Psoas muscle (tissue), 8 donors: Measurements from ENCODE around the gene ARHGEF35. TPM values are rescaled to one million over a fixed set of nuclear protein-coding genes. Genes with fewer than 3 reads are reported as not detected.
"Not testable (repeated sequence)": the region's sequence is repeated elsewhere in the genome, so short reads cannot be mapped to it uniquely, and the experiment has no call there.

Source experiments
- ATAC-seq, 4 donors: fragments of 200-7000 bp; cut with Tn5 transposase; one replicate each; pipeline ENCODE4 v1.9.1; 2020; ENCODE audit warnings: moderate library complexity in 3 of 4, mild to moderate bottlenecking in 2 of 4
- DNase-seq, 2 donors: peaks; one replicate each; pipeline ENCODE4 v3.0.0-alpha.2; 2020
- H3K27ac ChIP-seq: fragments of 200-600 bp; one replicate; pipeline ENCODE4 v1.8.0; 2022
- H3K27me3 ChIP-seq, 3 donors: fragments of 200-600 bp in 1 of 3; one replicate each; pipeline versions ENCODE4 v1.6.1 to v1.8.0; 2013 to 2022; ENCODE audit warnings: low read length in 2 of 3, mild to moderate bottlenecking in 2 of 3, moderate library complexity in 1 of 3; ENCODE audit not compliant: insufficient read depth in 3 of 3
- H3K36me3 ChIP-seq, 2 donors: fragments of 200-600 bp in 1 of 2; one replicate each; pipeline versions ENCODE4 v1.6.1 to v1.8.0; 2013 to 2022; ENCODE audit warnings: low read depth in 1 of 2, mild to moderate bottlenecking in 1 of 2, moderate library complexity in 1 of 2; ENCODE audit not compliant: insufficient read depth in 1 of 2
- H3K4me1 ChIP-seq: fragments of 200-600 bp; one replicate; pipeline ENCODE4 v1.8.0; 2022
- H3K4me3 ChIP-seq: fragments of 200-600 bp; one replicate; pipeline ENCODE4 v1.8.0; 2022; ENCODE audit warnings: mild to moderate bottlenecking
- H3K9me3 ChIP-seq: fragments of 200-600 bp; one replicate; pipeline ENCODE4 v1.8.0; 2022
- WGBS, 3 donors: extraction: QIAGEN DNeasy Blood & Tissue Kit; methylation state at CpG; one replicate each; pipeline versions ENCODE4 v1.1.6 to v1.1.7; 2013; 5-methylcytosine and 5-hydroxymethylcytosine counted together
- intact Hi-C, 2 donors: fragments of 100-400 bp; cut with DNase I; formaldehyde crosslinking; loops; one replicate each; pipeline versions ENCODE4 v1.11.0 to v1.14.2; 2022
- long read RNA-seq, 2 donors: library from polyadenylated mRNA; unstranded; transcript quantifications; one replicate each; pipeline ENCODE4 v2.0.0, GENCODE V29; 2021
- polyA plus RNA-seq, 3 donors: library from polyadenylated mRNA; stranded (reverse); fragments of 200-250 nt; gene quantifications; one replicate each; pipeline ENCODE4 v1.2.3, GENCODE V29; 2013
- total RNA-seq, 4 donors: library from RNA; stranded (reverse); fragmentation: NEBNext Ultra II Directional in 2 of 4; extraction: Animal tissue kit (Norgen Biotek cat#: 25700) in 2 of 4; gene quantifications; one replicate each; pipeline versions ENCODE4 v1.2.1 to v1.2.4, GENCODE V29; 2021 to 2023
- donor health status: healthy with polysubstance abuse.
- donor health status: DM: no; HTN: no; CAD: no; lungs with moderate emphysema.
- donor health status: Bipolar disorder and iron deficiency.
- donor health status: healthy.
- donor health status: DM: yes; HTN: yes; CAD: no.
- donor health status: DM: no; HTN: no; CAD: no.
- donor health status: DM: no; HTN: no; CAD: no.
- donor health status: DM: yes; HTN: yes; CAD: no.

Gene ARHGEF35
- total RNA-seq (under 1 TPM; 0.15 to 0.34 (median 0.19) TPM), polyA plus RNA-seq (under 1 TPM; 0.13 to 0.18 (median 0.13) TPM)
- long read RNA-seq, donor 1 = 0 reads
- long read RNA-seq, donor 2, partial matches to known transcripts = 0 of 1 reads
- long read RNA-seq, donor 2, other reads (novel, unspliced or antisense) = 0 of 1 reads

- 0% methylated on average over 2 of the region's 51 CpGs; no CpG with 5 or more reads in 2 of the 3 donors for WGBS, 3 donors
- intact Hi-C loops, H3K4me3 ChIP-seq: not testable (repeated sequence)
These were observed at the start of gene ARHGEF35 for GRCh38 chr7:144195212-144195872. Gene ARHGEF35 (minus strand): TSS chr7:144195833. CDS start chr7:144188383, 7,450 bp downstream.

GRCh38 chr7:144245372-144245771 is 49.7 kb upstream of the ARHGEF35 start:
- H3K9me3 ChIP-seq, ATAC-seq, H3K27ac ChIP-seq, H3K27me3 ChIP-seq, intact Hi-C loops, H3K36me3 ChIP-seq, H3K4me3 ChIP-seq, H3K4me1 ChIP-seq, DNase-seq: not testable (repeated sequence)
- WGBS, 3 donors = no CpG with 5 or more reads among the region's 2 CpGs

More at GRCh38 chr7:144195212-144195872, at the start of gene ARHGEF35:
- H3K4me1 ChIP-seq, H3K27me3 ChIP-seq, H3K27ac ChIP-seq, DNase-seq, H3K36me3 ChIP-seq, H3K9me3 ChIP-seq: not testable (repeated sequence)
- ATAC-seq = peak; percentile 32 to 58 (median 42)

GRCh38 chr7:144239365-144239764 is 43.7 kb upstream of the ARHGEF35 start, which contains the start of gene OR2A42:
Gene OR2A42 (minus strand): TSS chr7:144239605. CDS start chr7:144232843, 6,762 bp downstream.
- H3K4me3 ChIP-seq, H3K9me3 ChIP-seq, ATAC-seq, H3K27ac ChIP-seq, H3K27me3 ChIP-seq, H3K4me1 ChIP-seq, DNase-seq, intact Hi-C loops, H3K36me3 ChIP-seq: not testable (repeated sequence)
- 80 to 94% (median 88%) methylated on average over 1 of the region's 2 CpGs for WGBS, 3 donors

- H3K36me3 ChIP-seq, H3K4me3 ChIP-seq, H3K27ac ChIP-seq, intact Hi-C loops, H3K9me3 ChIP-seq, H3K27me3 ChIP-seq, DNase-seq, ATAC-seq, H3K4me1 ChIP-seq: not testable (repeated sequence)
- 76 to 100% (median 78%) methylated on average over 1 to 2 of the region's 2 CpGs for WGBS, 3 donors
These were observed 43.0 kb upstream of the ARHGEF35 start for GRCh38 chr7:144238530-144239082.

GRCh38 chr7:144233039-144233438 is 37.4 kb upstream of the ARHGEF35 start:
- H3K27me3 ChIP-seq, H3K36me3 ChIP-seq, H3K4me1 ChIP-seq, H3K9me3 ChIP-seq, intact Hi-C loops, H3K27ac ChIP-seq, DNase-seq, ATAC-seq, H3K4me3 ChIP-seq: not testable (repeated sequence)
- 88 to 93% (median 90%) methylated on average over 1 of the region's 1 CpG for WGBS, 3 donors

GRCh38 chr7:144231027-144231426 is 35.4 kb upstream of the ARHGEF35 start:
- H3K4me3 ChIP-seq, intact Hi-C loops, H3K27ac ChIP-seq, ATAC-seq, H3K27me3 ChIP-seq, H3K9me3 ChIP-seq, H3K4me1 ChIP-seq, H3K36me3 ChIP-seq, DNase-seq: not testable (repeated sequence)
- WGBS, 3 donors = no CpG with 5 or more reads among the region's 2 CpGs

GRCh38 chr7:144228810-144229209 is 33.2 kb upstream of the ARHGEF35 start:
- intact Hi-C loops, H3K27ac ChIP-seq, H3K4me3 ChIP-seq, DNase-seq, ATAC-seq, H3K27me3 ChIP-seq, H3K36me3 ChIP-seq, H3K9me3 ChIP-seq, H3K4me1 ChIP-seq: not testable (repeated sequence)
- WGBS, 3 donors = 95 to 97% (median 96%) methylated on average over 1 of the region's 3 CpGs

GRCh38 chr7:144226866-144227265 is 31.2 kb upstream of the ARHGEF35 start:
- ATAC-seq, H3K36me3 ChIP-seq, H3K4me1 ChIP-seq, H3K9me3 ChIP-seq, H3K27me3 ChIP-seq, intact Hi-C loops, DNase-seq, H3K27ac ChIP-seq, H3K4me3 ChIP-seq: not testable (repeated sequence)
- 70 to 83% (median 71%) methylated on average over 3 of the region's 4 CpGs for WGBS, 3 donors

- H3K4me1 ChIP-seq, ATAC-seq, H3K36me3 ChIP-seq, H3K27me3 ChIP-seq, H3K4me3 ChIP-seq, H3K27ac ChIP-seq, DNase-seq, intact Hi-C loops, H3K9me3 ChIP-seq: not testable (repeated sequence)
These were observed 28.0 kb upstream of the ARHGEF35 start for GRCh38 chr7:144223675-144224074.

- H3K27ac ChIP-seq, intact Hi-C loops, DNase-seq, H3K27me3 ChIP-seq, H3K9me3 ChIP-seq, H3K4me1 ChIP-seq, H3K4me3 ChIP-seq, ATAC-seq, H3K36me3 ChIP-seq: not testable (repeated sequence)
These were observed 24.9 kb upstream of the ARHGEF35 start for GRCh38 chr7:144220531-144220930.

GRCh38 chr7:144219149-144219548 is 23.5 kb upstream of the ARHGEF35 start:
- intact Hi-C loops, DNase-seq, H3K27ac ChIP-seq, H3K27me3 ChIP-seq, H3K9me3 ChIP-seq, H3K36me3 ChIP-seq, H3K4me3 ChIP-seq, H3K4me1 ChIP-seq, ATAC-seq: not testable (repeated sequence)
- no CpG with 5 or more reads among the region's 4 CpGs for WGBS, 3 donors
